Subcutaneous adipose tissue (tissue), 4 donors: Measurements from ENCODE around the gene MED13L. TPM values are rescaled to one million over a fixed set of nuclear protein-coding genes. Genes with fewer than 3 reads are reported as not detected.

Source experiments
- CTCF ChIP-seq: fragments of 450-650 bp; IDR thresholded peaks from one replicate; pipeline ENCODE4 v1.5.1; 2016; ENCODE audit warnings: low read depth, mild to moderate bottlenecking, control low read depth, antibody characterized with exemption, moderate library complexity
- total RNA-seq, 4 donors: library from RNA; depleted of rRNA; stranded (reverse); fragments of >200 nt; gene quantifications; one replicate each; pipeline ENCODE4 v1.1.0, GENCODE V29; 2016

Gene MED13L
- total RNA-seq, 4 donors from 2014 or later, result 164 to 285 (median 225) TPM

GRCh38 chr12:115957686-115958290 lies 319.7 kb downstream of the MED13L start:
- TF ChIP-seq CTCF, result no peak

DNA sequence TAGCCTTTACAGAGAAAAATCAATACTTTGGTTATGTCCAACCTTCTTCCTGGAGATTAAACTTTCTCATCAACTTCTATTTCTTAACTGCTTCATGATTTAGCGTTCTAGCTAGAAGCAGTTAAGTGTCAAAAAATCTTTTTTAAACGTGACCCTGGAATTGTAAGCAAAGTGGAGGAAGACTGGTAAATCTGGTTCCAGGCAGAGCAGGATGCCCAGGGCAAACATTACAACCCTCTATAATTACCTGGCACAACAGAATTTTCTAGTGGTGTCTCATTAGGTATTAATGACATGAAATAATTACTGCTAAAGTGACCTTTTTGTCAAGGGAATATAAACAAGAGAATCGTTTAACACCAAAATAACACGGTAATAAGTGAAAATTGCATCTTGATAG lies 320.8 kb downstream of the MED13L start:
- no peak for TF ChIP-seq CTCF

DNA sequence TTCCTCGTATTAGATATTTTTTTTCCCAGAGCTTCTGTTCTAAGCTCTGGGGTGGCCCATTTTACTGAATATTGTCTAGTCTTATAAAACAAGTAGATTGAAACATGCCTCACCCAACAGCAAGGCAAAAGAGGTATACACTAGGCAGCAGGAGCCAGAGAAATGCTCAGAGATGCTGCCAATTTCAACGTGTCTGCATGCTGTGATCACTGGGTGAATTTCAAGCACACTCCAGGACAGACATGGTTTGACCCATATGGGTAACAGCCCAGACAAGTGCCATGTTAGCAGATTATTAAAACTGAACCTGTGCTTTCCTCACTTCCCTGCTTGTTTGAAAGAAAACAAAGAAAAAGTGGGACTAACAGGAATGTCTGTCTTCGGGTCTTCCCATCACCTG lies 321.3 kb downstream of the MED13L start:
- TF ChIP-seq CTCF, result no peak

DNA sequence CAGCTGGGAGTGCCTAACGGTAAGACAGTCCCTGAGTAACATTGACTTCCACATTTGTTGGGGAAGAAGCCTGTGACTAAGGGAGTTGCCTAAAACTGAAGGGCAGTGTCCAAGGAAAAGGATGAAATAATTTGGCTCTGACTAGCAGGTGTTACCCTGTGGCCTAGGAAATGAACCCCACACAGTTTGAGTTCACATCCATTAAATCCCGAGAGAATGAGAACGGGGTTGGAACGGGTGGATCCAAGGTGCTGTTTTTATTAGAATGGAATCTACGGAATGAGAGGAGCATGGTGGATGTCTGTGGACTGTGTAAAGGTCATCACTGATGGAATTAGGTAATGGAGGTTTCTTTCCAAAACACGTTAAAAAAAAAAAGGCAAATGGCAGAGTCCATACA lies 324.0 kb downstream of the MED13L start:
- no peak for TF ChIP-seq CTCF

DNA sequence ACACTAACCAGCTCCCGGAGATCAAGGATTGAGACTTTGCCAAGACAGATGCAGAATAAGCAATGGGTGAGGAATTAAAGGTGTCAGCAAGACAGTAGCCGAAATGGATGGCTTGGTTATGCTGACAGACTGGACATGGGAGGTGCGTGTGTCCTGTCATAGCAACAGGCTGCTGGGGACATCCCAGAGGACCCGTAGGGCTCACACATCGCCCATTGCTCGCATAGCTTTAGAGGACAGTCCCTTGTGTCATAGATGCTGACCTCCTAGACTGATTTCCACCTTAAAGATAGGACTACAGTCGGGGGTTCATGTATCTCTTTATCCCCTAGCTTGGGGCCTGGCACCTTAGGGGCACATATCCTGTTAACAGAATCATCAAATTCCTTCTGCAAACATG lies 324.5 kb downstream of the MED13L start:
- no peak for TF ChIP-seq CTCF

GRCh38 chr12:115950959-115951358 lies 326.5 kb downstream of the MED13L start:
- no peak for TF ChIP-seq CTCF

GRCh38 chr12:115949675-115950074 lies 327.8 kb downstream of the MED13L start:
- TF ChIP-seq CTCF, result no peak
